Forelimb muscle (tissue), 1 donor: Measurements from ENCODE around the gene DPF3. TPM values are rescaled to one million over a fixed set of nuclear protein-coding genes. Genes with fewer than 3 reads are reported as not detected.

Experiments used
- DNase-seq: peaks from one replicate; pipeline ENCODE4 v3.0.0-alpha.2; 2013; ENCODE audit warnings: low read depth
- polyA plus RNA-seq: library from polyadenylated mRNA; unstranded; fragments of 120-200 nt; gene quantifications from one replicate; pipeline ENCODE4 v1.2.1, GENCODE V29; 2013; ENCODE audit not compliant: insufficient read length

Gene DPF3
- polyA plus RNA-seq, 1 donor = 4.6 TPM

DNA sequence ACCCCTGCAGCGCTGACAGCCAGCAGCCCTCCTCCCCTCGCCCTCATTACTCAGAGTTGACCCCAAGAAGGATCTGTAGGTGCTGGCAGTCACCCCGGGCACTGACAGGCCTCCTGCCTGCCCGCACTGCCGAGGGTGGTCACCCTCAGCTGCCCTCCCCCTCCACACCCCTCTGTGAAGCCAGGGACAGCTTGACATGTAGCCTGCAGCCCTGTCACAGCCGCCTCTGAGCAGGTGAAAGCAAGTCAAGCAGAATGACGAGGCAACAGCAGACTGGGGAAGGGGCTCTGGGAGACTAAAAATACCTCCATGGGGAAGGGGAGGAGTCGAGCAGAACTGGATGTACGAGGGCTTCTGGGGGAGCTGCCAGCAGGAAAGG is 178.1 kb downstream of the DPF3 start:
- no peak for DNase-seq

DNA sequence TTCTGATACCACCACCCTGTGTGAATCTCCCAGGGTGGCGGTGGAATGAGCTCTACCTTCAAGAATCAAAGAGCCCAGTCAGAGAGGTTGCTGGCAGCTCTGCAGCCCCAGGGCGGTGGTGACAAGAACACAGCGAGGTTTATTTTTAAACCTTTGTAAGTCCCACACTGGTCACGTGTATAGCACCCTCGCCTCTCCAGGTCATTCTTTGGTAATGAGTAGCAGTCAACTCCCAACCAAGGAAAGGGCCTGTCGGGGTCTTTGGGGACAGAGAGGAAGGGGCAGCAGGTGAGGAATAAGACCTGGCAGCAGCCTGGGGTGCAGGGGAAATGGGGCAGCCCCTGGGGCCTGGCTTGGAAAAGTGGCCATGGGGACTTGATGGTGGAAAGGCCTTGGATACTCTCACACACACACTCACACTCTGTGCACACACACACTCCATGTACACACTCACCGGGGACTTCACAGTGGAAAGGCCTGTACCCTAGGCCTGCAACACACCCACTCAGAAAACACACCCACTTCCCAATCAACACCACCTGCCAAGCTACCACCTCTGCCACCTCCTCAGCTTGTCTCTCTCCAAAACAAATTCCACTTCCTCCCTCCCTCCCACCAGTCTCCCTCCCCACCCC is 178.6 kb downstream of the DPF3 start:
- no peak for DNase-seq

DNA sequence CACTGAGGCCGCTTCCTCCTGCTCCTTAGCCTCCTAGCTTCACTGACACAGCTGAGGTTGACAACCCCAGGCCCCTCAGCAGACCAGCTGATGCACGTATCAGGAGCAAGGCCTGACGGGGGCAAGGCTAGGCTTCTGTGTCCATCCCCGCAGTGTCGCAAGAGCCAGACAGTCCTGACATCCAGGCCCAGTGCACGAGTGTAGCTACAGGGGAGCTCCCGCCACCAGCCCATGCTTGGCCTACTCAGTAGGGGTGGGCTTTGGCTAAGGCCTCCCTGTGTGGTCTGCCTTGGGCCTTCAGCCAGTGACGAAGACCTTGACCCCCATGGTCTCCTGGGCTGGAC is 179.1 kb downstream of the DPF3 start:
- DNase-seq = no peak

DNA sequence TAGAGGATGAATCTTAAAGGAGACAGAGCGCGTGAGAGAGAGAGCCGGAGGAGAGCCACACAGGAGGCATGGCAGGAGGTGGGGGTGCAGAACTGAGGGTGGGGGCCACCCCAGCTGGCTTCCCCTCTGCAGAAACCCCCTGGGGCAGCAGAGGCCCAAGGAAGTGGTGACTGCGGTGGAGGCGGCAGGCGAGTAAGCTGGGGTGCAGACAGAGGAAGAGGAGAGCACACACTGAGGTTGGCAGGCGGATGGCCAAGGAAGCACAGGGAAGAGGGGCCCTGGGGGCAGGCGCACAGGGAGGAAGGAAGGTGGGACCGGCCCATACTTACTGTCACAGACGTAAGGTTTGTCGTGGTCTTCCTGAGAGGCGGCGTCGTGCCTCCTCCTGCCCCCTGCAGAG is 179.8 kb downstream of the DPF3 start:
- no peak for DNase-seq

DNA sequence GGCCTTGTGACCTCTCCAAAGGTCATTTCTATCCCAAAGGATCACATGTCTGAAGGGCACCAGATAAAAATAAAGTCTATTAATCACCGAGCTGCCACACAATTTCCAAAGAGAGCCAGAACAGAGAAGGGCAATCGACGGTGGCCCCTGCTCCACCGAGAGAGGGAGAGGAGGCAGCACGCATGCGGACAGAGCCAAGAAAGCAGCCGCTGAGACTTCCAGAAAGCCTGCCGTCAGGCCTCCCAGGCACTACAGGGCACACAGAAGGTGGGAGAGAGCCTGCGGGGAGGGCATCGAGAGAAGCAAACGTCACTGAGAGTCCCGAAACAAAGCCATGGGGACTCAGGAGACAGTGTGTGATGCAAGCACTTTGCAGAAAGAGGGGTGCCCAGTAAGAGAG is 182.0 kb downstream of the DPF3 start:
- DNase-seq = no peak

DNA sequence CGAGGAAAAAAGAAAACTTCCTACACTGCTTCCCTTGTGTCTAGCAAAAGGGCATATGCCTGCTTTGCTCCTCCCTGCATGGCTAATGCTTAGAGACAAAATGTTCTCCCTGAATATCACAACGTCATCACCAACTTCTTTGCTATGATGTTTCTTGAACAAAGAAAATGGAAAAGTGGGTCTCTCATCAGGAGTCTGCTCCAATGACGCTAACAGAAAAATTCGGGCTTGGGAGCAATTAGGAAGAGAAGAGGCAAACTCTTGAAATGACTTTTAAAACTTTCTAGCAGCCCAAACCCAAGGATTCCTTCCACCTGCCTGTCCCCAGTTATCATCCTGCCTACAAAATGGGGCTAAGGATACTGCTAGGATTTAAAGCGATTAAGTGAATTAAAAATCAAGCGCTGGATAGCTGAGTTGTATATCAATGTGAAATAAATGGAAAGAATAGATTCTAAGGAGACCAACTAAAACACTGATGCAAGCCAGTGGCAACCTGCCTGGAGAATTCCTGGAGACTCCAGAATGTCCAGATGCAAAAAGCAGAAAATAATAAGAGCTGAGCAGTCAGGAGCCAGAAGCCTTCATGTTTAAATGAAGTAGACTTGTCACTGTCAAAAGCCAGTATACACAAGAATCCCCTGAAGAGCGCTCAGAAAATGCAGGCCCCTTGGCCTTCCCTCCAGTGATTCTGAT is 183.8 kb downstream of the DPF3 start:
- peak; percentile 82 for DNase-seq

DNA sequence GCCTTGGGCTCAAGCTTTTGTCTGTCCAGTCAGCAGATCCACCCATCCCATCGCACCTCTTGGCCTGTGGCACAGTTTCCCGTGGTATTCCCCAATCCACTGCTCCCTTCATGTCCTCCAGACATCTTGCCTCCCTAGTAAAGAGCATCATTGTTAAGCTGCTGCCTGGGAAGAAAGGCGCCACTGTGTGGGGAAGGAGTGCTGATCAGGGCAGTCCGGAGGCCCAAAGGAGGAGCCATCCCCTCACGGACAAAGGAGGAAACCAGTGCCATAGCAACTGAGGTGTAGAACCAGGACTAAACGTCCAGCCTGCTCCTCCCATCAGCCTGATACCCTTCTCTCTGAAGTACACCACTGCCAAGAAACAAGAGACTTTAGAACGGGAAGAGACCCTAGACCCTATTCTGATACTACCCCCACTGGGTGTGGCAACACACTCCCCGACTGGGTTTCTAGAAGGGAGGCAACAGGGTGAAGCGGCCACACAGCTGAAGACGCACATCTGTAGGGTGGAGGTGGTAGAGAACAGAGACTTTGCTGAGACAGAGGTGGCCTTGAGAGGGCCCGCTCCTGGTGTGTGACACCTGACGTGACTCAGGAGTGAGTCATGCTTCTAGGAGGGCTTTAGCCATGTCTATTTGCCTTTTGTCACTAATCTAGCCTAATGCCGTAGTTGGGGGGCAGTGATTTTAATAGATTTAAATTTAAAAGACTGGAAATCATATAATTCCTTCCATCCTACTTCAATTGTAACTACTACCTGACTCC is 185.0 kb downstream of the DPF3 start:
- DNase-seq = no peak

DNA sequence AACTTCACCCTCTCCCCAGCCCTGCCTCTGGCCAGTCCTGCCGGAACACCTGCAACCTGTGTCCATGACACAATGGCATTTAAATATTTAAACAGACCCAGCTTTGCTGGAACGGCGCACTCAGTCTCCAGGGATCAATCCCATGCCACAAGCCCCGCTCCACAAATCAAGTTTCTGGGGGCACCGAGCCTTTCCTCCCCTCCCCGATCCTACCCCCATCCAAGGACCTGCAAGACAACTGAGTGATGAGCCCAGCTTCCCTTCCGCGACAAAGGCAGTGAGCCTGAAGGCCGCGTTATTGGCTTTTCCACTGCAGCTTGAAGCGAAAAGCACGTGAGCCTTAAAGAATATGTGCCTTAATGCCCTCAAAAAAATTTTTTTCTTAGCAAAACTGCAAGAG is 185.7 kb downstream of the DPF3 start:
- DNase-seq = no peak

DNA sequence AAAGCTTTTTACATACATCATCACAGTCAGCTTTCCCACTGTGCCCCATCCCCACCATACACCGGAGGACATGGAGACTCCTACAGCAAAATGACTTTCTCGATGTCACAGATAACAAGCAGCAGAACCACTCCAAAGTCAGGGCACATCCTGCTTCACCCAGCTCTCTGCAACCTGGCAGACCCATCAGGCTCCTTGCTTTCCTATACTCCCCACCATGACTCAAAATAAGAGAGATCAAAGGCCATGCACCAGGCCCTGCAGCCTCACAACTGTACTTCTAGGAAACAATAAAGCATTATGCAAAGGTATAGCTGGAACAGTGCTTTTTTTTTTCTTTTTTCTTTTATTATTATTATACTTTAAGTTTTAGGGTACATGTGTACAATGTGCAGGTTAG is 187.4 kb downstream of the DPF3 start:
- no peak for DNase-seq

DNA sequence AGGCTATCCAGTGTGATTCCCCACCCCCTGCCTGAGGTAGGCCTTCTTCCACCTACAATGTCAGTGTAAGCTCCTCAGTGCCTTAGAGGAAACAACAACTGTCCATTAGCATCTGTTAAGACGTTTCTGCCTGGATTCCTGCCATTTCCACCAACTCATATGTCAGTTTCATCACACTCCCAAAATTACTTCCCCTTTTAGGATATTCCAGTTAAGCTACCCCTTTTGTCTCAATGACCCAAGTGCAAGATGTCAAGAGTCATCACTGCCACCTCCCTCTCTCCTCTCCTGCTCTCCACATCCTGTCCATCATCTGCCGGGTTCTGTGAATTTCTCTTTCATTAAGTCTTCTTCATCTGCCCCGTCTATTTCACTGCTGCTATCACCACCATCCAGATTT is 189.4 kb downstream of the DPF3 start:
- DNase-seq = no peak

DNA sequence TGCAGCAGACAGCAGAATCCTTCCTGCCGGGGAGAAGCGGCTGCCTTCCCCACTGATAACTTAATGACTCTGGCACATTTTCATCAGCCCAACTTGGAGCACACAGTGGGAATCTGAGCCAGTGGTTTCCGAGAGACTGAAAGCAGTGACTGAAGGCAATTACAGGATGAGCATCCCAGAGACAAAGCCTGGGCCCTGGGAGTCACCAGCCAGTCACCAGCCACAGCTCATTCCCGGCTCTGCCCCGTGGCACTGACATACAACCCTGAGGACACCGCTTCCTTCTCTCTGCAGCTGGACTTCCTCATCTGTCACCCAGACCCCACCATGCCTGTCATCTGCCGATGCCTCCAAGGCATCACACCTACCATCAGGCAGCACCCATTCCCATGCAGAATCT is 192.3 kb downstream of the DPF3 start:
- DNase-seq = no peak

DNA sequence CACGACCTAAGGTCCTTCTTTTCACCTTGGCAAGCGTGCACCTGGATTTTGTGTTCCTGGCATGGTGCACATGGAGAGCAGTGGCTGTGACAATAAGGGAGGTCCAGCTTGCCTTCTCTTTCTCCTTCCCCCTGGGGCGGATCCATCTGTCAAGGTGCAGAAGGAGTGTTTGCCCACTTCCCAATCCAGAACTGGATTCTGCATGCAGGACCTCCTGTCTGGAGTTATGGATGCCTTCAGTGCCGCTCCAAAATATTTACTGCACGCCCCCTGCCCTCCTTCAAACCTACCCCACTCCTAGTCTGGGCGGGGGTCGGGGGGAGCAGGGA is 192.7 kb downstream of the DPF3 start:
- DNase-seq = no peak

DNA sequence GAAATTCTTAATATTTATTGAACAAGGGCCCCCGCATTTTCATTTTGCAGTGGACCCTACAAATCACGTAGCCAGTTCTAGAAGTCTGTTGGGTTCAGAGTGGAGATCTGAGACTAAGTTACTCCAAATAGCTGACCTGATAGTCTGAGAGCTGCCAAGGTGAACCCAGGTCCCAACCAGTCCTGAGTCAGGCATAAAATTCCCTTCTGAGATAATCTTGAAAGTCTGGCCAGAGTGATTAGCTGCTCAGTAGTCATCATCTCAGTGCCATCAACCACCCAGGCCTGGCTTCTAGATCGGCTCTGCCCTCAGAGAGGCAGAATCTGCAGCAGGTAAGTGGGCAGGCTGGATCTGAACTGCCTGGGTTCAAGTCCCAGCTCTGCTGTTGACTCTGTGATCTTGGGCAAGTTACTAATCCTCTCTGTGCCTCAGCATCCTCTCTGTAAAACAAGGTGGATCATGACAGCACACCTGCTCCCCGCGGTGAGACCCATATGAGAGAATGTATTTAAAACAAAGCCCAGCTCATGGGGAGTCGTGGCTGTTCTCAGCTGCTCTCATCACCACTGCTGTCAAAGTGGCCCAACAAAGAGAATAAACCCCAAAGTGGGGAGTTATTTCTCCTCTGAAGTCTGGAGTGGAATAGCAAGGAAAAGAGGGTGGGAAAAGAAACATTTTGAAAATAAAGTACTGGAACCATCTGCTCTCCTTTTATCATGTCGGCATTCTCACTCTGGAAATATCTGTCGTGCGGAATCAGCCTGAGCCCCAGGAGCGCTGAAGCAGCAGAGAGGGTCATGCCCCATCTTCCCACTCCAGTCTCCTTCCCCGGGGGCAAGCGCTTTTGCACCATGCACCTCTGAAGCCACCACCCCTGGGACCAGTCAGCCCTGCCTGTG is 193.3 kb downstream of the DPF3 start:
- no peak for DNase-seq

DNA sequence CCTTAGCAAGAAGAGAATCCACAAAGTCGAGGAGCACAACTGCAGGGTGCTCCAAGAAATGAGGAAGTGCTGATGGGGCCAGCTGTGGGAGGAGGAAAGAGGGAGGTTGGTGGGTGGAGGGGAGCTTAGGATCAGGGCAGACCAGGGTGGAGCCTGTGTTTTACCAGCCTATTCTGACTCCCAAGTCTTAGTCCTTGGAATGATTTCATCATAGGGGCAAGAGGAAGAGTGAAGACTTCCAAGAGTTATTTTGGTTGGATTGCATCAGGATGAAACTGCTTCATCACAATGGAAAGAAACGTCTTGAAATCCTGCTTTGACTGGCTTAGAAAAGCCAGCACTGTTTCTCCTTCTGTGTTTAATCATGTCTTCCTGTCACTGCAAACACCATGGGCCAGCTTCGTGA is 194.0 kb downstream of the DPF3 start:
- DNase-seq = no peak

DNA sequence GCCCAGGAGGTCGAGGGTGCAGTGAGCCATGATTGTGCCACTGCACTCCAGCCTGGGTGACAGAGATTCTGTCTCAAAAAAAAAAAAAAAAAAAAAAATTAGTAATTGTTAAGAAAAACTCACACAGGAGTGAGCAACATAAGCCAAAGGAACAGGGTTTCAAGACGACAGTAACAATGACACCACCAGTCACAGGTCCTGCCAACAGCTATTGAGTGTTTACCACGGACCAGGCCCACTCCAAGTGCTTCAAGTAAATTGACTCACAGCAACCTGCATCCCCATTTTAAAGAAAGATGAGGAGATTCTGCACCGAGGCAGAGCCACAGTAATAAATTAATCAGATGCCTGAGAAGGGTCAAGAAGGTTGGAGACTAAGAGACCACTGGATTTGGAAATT is 194.5 kb downstream of the DPF3 start:
- no peak for DNase-seq

DNA sequence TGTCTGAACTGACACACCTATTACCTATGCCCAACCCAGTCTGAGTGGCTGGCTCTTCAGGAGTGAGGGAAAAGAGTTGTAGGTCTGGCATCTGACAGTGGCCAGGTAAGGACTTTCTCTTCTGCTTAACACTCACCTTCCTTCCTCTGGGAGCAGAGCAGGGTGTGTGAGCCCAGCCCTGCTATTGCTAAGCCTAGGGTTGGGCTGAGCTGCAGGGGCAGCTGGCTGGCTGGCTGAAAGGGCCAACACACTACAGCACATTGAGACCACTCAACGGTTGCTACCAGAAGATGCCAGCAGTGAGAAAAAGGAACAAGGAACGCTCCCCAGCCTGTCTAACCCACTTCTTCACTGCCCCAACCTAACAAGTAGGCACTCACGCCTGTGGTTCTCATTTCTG is 201.2 kb downstream of the DPF3 start:
- DNase-seq = no peak

DNA sequence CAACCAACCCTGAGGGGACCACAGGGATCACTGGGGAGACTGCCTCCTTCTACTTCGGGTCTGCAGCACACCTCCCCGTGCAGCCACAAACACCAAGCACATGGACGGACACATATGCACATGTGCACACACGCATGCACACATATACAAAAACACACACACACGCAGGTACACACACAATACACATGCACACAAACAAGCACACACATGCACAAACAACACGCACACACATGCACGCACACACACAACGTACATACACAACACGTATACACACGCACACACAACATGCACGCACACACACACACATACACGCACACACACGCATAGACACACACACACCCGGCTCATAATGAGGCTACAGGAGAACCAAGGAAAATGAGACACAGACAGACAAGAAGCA is 203.6 kb downstream of the DPF3 start:
- DNase-seq = no peak

DNA sequence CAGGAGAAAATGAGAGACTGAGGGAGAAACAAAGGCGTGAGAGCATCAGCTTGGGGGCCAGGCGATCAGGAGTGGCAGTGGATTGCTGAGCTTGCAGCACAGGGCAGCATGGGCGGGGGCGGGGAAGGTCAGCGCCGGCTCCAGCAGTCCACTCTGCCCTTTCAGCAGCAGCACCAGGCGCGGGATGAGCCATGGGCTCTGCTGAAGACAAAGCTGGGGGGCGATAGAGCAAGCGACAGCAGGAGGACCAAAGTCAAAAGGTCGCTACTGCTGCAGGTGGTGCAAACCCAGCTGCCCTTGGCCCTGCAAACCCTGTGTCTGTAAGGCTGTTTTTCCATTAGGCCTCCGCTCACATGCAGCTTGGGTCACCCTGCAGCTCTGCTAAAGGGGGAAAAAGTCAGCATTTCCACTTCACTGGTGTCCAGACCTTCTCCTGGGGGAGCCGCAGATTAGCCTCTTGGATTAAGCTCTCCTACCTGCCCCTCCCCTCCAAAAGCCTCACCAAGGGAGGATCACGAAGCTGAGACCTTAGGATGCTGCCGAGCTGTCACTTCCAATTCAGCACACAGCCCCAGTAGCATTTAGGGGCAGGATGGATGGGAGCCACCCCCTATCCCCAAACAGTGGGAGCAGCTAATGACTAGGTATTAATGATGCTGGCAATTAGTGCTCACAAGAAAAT is 204.8 kb downstream of the DPF3 start:
- no peak for DNase-seq

DNA sequence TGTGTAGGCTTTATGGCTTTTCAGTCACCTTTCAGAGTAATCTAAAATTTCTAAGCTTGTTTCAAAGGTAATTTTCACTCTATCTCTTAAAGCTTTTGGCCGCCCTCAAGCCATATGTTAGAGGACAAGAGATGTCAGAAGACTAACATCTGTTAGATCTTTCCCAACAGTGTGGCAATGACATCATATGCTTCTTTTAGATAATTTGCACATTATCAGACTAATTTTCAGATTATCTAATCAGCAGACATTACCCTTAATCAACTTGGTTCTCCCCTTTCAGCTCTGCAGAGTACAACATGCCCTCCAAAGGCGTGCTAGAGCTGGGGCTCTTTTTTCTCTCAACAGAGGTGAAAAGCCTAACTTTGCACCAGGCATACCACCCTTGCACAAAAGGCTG is 207.1 kb downstream of the DPF3 start:
- no peak for DNase-seq

DNA sequence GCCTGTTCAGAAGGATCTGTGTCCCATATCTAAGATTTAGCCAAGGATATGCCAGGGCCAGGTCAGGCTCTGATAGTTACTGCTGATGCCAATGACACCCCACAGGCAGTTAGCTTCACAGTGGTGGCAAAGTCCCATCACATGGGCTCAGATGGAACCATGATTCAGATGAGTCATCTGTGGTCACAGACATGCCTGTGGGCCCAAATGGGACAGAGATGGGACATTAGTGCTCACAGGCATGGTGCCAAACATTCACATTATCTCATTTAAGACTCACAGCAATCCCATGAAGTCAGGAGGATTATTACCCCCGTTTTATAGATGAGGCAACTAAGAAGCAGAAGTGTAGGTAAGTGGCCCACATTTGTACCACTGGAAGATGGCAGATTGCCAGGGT is 207.8 kb downstream of the DPF3 start:
- no peak for DNase-seq

DNA sequence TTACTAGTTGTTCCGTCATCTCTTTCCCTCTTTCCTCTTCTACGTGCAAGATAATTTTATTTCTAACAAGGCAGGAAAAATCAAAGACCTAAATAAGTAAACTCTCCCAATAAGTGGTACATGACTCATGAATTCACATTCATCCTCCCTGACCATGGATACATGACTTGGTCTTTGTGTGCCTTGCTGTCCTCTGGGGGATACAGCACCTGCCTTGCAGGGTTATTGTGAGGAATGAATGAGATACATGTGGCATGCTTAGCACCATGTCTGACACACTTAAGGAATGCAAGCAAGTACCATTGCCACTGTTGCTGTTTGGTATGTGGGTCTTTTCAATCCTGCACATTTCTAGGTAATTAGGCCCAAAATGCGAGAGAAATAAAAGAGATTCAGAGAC is 208.4 kb downstream of the DPF3 start:
- DNase-seq = no peak

DNA sequence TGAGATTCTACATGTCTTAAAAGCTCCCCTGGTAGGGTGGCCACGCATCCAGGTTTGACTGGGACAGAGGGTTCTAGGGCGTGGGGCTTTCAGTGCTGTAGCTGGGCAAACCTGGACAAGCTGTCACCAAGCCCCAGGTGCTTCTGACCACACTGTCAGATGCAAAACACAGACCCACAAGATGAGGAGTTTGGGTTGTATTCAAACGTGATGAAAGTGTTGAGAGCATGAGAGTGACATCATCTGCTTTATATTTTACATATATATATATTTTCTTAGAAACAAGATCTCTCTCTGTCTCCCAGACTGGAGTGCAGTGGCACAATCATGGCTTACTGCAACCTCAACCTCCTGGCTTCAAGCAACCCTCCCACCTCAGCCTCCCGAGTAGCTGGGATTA is 210.1 kb downstream of the DPF3 start:
- DNase-seq = no peak
